Endothelial cell of umbilical vein (primary cell): ENCODE results near the gene SCN1B.

Experiments used
- EZH2 ChIP-seq: IDR thresholded peaks from 2 replicates; pipeline ENCODE4 v1.6.1; 2012; ENCODE audit warnings: borderline replicate concordance, low read depth, mild to moderate bottlenecking, moderate library complexity, low read length, inconsistent platforms; ENCODE audit not compliant: severe bottlenecking
- POLR2A ChIP-seq: IDR thresholded peaks from 2 replicates; pipeline ENCODE4 v1.6.1; 2012; ENCODE audit warnings: low read depth, mild to moderate bottlenecking, control low read depth, low read length
- TF ChIP-seq, protein P1 (sequence below), 2 donors: IDR thresholded peaks; 1 replicate in 1 of 2; 2 replicates in 1 of 2; pipeline ENCODE4 v1.5.1; 2011; ENCODE audit warnings: low read length in 2 of 2, mild to moderate bottlenecking in 2 of 2, moderate library complexity in 2 of 2, control low read depth in 1 of 2, inconsistent platforms in 1 of 2, low read depth in 1 of 2; ENCODE audit not compliant: insufficient read depth in 1 of 2; ENCODE audit errors: extremely low read depth in 1 of 2

- TF ChIP-seq POLR2A (no peak), EZH2 (no peak)
- TF ChIP-seq, protein P1, sequence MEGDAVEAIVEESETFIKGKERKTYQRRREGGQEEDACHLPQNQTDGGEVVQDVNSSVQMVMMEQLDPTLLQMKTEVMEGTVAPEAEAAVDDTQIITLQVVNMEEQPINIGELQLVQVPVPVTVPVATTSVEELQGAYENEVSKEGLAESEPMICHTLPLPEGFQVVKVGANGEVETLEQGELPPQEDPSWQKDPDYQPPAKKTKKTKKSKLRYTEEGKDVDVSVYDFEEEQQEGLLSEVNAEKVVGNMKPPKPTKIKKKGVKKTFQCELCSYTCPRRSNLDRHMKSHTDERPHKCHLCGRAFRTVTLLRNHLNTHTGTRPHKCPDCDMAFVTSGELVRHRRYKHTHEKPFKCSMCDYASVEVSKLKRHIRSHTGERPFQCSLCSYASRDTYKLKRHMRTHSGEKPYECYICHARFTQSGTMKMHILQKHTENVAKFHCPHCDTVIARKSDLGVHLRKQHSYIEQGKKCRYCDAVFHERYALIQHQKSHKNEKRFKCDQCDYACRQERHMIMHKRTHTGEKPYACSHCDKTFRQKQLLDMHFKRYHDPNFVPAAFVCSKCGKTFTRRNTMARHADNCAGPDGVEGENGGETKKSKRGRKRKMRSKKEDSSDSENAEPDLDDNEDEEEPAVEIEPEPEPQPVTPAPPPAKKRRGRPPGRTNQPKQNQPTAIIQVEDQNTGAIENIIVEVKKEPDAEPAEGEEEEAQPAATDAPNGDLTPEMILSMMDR (IDR thresholded peaks at IDR 0.05; ENCODE audit: extremely low read depth in 1 of 2, insufficient read depth in 1 of 2, low read depth in 1 of 2, low read length in 2 of 2): no peak
Observed at GRCh38 chr19:34995551-34995950, 34.7 kb upstream of the SCN1B start.
